ENCODE results near the gene PABPC1L2B.
"Not testable (repeated sequence)": the region's sequence is repeated elsewhere in the genome, so short reads cannot be mapped to it uniquely, and the experiment has no call there.

PABPC1L2B gene

DNA sequence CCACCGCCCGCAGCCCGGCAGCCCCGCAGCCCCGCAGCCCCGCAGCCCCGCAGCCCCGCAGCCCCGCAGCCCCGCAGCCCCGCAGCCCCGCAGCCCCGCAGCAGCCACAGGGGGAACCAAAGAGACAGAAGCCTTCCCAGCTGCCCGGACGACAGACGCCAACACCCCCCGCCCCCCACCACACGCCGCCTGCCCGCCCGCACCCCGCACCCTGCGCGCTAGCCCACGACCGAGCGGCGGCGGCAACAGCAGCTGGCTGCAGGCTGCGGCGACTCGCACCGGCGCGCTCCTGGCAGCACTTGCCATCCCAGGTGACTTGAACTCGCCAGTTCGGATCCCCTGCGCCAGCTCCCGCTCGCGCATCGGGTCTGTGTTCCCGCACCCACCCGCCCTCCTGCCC is at the start of gene PABPC1L2B:
TSS of gene PABPC1L2B (plus strand) at position 207 of the 400 bp plus-strand sequence. CDS start 704 bp downstream, outside the sequence.
- not testable (repeated sequence) for DNase-seq

DNA sequence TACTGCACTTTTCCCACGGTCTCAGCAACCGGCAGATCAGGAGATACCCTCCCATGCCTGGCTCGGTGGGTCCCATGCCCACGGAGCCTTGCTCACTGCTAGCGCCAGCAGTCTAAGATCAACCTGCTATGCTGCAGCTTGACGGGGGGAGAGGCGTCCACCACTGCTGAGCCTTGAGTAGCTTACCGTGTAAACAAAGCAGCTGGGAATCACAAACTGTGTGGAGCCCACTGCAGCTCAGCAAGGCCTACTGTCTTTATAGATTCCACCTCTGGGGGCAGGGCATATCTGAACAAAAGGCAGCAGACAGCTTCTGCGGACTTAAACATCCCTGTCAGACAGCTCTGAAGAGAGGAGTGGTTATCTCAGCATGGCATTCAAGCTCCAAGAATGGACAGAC is 42.8 kb upstream of the PABPC1L2B start:
- not testable (repeated sequence) for DNase-seq

DNA sequence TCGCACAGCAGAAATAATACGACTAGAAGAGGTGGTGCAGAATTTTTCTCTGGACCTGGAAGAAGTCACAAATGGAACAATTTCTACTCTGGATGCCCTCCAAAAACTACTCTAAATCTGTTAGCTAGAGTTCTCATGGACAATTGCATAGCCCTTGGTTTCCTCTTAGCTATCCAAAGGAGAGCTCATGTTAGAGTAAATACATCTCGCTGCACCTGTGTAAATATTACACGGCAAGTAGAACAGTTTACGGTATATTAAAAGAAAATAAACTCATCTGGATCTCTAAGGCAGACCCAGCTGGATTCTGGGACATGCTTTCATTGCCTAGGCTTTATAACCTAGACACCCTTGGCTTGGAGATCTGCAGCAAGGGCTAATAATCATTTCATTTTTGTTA is 30.9 kb upstream of the PABPC1L2B start:
- DNase-seq: not testable (repeated sequence)

DNA sequence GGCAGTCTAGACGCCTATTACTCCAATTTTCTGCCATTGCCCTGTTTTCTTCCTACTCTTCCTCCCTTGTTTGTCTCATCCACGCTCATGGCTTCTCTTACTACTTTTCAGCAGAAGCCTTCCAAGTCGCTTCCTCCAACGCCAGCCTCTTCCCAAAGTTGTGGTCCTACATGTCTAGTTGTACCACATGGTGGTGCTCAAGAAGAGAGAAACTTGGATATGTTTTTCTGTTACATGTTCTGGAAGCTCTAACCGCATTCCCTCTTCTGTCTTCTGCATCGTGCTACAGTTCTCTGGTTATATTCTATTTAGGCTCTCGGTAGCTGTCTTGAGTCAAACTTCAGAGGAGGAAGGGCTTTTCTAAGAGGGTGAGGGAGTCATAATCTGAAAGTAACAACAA is 27.9 kb upstream of the PABPC1L2B start:
- DNase-seq: not testable (repeated sequence)

DNA sequence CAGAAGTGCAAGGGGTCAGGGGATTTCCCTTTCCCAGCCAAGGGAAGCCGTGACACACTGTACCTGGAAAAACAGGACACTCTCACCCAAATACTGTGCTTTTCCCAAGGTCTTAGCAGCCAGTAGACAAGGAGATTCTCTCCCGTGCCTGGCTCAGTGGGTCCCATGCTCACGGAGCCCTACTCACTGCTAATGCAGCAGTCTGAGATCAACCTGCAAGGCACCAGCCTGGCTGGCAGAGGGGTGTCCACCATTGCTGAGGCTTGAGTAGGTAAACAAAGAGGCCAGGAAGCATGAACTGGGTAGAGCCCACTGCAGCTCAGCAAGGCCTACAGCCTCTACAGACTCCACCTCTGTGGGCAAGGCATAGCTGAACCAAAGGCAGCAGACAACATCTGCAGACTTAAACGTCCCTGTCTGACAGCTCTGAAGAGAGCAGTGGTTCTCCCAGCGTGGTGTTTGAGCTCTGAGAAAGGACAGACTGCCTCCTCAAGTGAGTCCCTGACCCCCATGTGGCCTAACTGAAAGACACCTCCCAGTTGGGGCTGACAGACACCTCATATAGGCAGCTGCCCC is 21.8 kb upstream of the PABPC1L2B start:
- DNase-seq: not testable (repeated sequence)

DNA sequence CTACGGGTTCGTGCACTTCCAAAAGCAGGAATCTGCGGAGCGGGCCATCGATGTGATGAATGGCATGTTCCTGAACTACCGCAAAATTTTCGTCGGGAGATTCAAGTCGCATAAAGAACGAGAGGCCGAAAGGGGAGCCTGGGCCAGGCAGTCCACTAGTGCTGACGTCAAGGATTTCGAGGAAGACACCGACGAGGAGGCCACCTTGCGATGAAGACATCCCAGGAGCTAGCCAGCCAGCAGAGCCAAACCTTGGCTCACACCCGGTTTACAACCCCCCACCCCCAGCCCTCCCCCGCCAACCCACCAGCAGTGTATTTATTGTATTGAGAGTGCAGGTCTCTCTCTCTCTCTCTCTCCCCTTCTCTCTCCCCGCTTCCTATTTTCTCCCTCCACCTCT is 1.3 kb downstream of the PABPC1L2B start:
- not testable (repeated sequence) for DNase-seq

DNA sequence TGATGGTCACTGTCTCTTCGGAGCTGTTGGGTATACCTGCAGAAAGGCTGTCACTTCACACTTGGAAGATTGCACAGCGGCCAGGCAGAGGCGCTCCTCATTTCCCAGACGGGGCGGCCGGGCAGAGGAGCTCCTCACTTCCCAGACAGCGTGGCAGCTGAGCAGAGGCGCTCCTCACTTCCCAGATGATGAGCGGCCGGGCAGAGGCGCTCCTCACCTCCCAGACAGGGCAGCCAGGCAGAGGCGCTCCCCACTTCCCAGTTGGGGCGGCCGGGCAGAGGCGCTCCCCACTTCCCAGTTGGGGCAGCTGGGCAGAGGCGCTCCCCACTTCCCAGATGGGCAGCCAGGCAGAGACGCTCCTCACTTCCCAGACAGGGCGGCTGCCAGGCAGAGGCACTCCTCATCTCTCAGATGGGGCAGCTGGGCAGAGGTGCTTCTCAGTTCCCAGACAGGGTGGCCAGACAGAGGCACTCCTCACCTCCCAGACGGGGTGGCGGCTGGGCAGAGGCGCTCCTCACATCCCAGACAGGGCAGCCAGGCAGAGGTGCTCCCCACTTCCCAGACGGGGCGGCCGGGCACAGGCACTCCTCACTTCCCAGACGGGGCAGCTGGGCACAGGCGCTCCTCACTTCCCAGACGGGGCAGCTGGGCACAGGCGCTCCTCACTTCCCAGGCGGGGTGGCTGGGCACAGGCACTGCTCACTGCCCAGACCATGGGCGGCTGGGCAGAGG is 18.8 kb downstream of the PABPC1L2B start:
- no peak for DNase-seq

DNA sequence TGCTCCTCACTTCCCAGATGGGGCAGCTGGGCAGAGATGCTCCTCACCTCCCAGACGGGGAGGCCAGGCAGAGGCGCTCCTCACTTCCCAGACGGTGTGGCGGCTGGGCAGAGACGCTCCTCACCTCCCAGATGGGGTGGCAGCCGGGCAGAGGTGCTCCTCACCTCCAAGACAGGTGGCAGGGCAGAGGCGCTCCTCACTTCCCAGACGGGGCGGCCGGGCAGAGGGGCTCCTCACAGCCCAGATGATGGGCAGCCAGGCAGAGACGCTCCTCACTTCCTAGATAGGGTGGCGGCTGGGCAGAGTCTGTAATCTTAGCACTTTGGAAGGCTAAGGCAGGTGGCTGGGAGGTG is 19.3 kb downstream of the PABPC1L2B start:
- not testable (repeated sequence) for DNase-seq

DNA sequence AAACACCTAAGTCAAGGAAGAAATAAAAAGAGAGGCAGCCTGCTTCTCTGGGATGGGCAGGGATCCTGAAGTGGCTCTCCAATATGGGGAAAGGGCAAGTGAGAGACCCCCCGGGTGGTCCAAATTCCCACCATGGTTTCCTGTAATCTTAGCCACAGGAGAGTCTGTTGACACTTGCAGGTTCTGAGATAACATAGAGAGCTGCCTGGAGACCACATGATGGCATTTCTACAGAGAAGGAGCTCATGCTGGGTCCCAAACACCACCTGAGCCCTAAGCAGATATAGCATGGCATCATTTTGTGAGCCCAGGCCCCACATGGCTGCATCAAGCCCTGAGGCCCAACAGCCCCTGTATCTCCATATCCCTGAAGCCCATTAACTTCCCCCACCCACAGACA is 26.1 kb downstream of the PABPC1L2B start:
- DNase-seq: no peak

Measured in NCI-H526 treated with DMSO at 0.1 percent for 48 hours (cell line).